ENCODE measurements around the gene MCC. TPM values are rescaled to one million over a fixed set of nuclear protein-coding genes. Genes with fewer than 3 reads are reported as not detected.

Gene MCC
- total and polyA plus RNA-seq, 2 of the 4 experiments (the other 2 are of a cell fraction): 5.0 to 20.6 TPM

DNA sequence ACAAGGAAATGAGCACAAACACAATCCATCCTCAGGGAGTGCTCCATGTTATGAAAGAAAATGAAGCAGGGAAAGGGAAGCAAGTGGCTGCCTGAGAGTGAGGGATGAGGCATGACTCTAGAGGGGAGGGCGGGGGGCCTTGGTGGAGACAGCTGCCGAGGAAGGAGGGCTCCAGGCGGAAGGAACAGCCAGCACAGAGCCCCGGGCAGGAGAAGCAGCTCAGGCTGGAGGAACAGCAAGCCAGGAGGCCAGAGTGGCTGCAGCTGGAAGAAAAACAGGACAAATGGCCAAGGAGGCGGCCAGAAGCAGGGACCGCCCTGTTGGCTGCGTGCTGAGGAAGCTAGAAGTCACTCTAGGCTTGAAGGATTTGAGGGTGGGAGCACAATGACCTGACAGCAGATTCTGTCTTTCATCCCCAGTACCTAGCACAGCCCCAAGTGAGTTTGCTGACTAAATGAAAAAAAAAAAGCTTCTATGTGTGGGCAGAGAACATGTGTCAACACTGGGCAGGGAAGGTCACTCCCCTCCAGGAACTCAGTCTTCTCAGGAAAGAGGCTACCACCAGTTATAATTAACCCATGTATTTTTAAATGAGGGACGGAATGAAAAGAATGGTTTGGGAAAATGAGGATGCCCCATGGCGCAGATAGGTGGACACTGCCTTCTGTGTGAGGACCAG, 368.9 kb downstream of the MCC start:
- Histone ChIP-seq H4K8ac (ENCODE audit: low read depth in 2 of 2, low read length in 2 of 2) (no peak overlapping the region), H3K27ac (ENCODE audit: insufficient read depth, low read length) (no peak overlapping the region), H2BK15ac (ENCODE audit: low read depth, low read length) (no peak overlapping the region), H4K5ac (ENCODE audit: low read depth, low read length) (no peak overlapping the region), H3K56ac (ENCODE audit: extremely low read depth, insufficient read depth, low read length) (no peak overlapping the region), H3K9me3 (ENCODE audit: control insufficient read depth, insufficient read depth, low read length) (no peaks in the 10 kb centered on the region; the same call in 1 of the 2 replicates), H3K79me1 (ENCODE audit: low read depth in 1 of 2, low read length in 2 of 2) (peaks cover 3 to 9% of the 10 kb centered on the region in 2 experiments; a peak in 3 of 4 replicates), H3K9me1 (ENCODE audit: insufficient read depth, low read length) (peaks cover 10% of the 10 kb centered on the region), H2BK20ac (ENCODE audit: low read depth, low read length) (no peak overlapping the region), H4K91ac (ENCODE audit: insufficient read depth, low read depth, low read length) (no peak overlapping the region), H3K14ac (replicated peaks; ENCODE audit: low read depth, low read length) (peak overlapping the region; percentile 25; the same call in 1 of the 2 replicates), H3K4me1 (ENCODE audit: control insufficient read depth, insufficient read depth, low read length) (peaks cover 18% of the 10 kb centered on the region), H3K4me2 (ENCODE audit: low read depth, low read length) (no peak overlapping the region), H2BK120ac (ENCODE audit: low read depth, low read length) (no peak overlapping the region), H2BK5ac (ENCODE audit: low read depth, low read length, poor library complexity, severe bottlenecking) (no peak overlapping the region), H3K4ac (ENCODE audit: low read depth, low read length) (no peak overlapping the region), H3K18ac (ENCODE audit: low read depth, low read length) (no peak overlapping the region), H2AFZ (replicated peaks; ENCODE audit: low read length, poor library complexity) (peak overlapping the region; percentile 12), H4K20me1 (ENCODE audit: insufficient read depth, low read length) (peaks cover 4% of the 10 kb centered on the region; the same call in 1 of the 2 replicates), H3K23ac (ENCODE audit: low read depth, low read length) (no peak overlapping the region), H3K4me3 (ENCODE audit: insufficient read depth, low read depth, low read length) (no peak overlapping the region), H3K9ac (ENCODE audit: low read depth, low read length) (no peak overlapping the region), H3K27me3 (ENCODE audit: control insufficient read depth, insufficient read depth, low read length) (no peaks in the 10 kb centered on the region), H3K36me3 (ENCODE audit: control insufficient read depth, insufficient read depth, low read length) (peaks cover 16% of the 10 kb centered on the region), H2AK5ac (ENCODE audit: low read depth, low read length) (peak overlapping the region; percentile 16; the same call in 1 of the 2 replicates), H2AK9ac (replicated peaks; ENCODE audit: low read depth, low read length, poor library complexity) (peak overlapping the region; percentile 70)
- DNase-seq (peak; percentile 12), ATAC-seq (ENCODE audit: low read depth) (peak; percentile 20)
- TF ChIP-seq CHD1 (IDR thresholded peaks at IDR 0.05; ENCODE audit: low read depth, low read length) (no peak), MAFK (IDR thresholded peaks at IDR 0.05; ENCODE audit: low read depth, low read length) (peak; percentile 17; the same call in 1 of the 2 replicates)
- dilution Hi-C loops (cut with HindIII; ENCODE audit: low sequenced_read_pairs, unreplicated experiment): no loop called here
- BruUV-seq (replicated peaks): no TSS peak
- in situ Hi-C loops (cut with MboI; ENCODE audit: low sequenced_read_pairs): no loop called here
- ChIA-PET POLR2A (ENCODE audit: unreplicated experiment) (no interaction called here), CTCF (no interaction called here)
- 38% methylated on average over 3 of the region's 9 CpGs; no CpG with 5 or more reads in 1 of the 2 experiments for WGBS, 2 experiments (ENCODE audit: extremely low coverage in 2 of 2, insufficient read length in 1 of 2)
- intact Hi-C loops (cut with micrococcal nuclease): no loop called here
